GM12875 (cell line): Measurements from ENCODE around the gene KCNA10.

Experiments used
- H3K4me3 ChIP-seq: one replicate; pipeline ENCODE4 v1.5.1; 2011; ENCODE audit warnings: low read depth, low read length, control low read depth
- TF ChIP-seq, protein P1 (sequence below): IDR thresholded peaks from 2 replicates; pipeline ENCODE4 v1.5.1; 2011; ENCODE audit warnings: low read depth, mild to moderate bottlenecking, control low read depth, inconsistent platforms, low read length, moderate library complexity, borderline replicate concordance; ENCODE audit not compliant: insufficient read depth

The KCNA10 gene

GRCh38 chr1:110498270-110498669, 20.7 kb downstream of the KCNA10 start:
- TF ChIP-seq, protein P1, sequence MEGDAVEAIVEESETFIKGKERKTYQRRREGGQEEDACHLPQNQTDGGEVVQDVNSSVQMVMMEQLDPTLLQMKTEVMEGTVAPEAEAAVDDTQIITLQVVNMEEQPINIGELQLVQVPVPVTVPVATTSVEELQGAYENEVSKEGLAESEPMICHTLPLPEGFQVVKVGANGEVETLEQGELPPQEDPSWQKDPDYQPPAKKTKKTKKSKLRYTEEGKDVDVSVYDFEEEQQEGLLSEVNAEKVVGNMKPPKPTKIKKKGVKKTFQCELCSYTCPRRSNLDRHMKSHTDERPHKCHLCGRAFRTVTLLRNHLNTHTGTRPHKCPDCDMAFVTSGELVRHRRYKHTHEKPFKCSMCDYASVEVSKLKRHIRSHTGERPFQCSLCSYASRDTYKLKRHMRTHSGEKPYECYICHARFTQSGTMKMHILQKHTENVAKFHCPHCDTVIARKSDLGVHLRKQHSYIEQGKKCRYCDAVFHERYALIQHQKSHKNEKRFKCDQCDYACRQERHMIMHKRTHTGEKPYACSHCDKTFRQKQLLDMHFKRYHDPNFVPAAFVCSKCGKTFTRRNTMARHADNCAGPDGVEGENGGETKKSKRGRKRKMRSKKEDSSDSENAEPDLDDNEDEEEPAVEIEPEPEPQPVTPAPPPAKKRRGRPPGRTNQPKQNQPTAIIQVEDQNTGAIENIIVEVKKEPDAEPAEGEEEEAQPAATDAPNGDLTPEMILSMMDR = no peak
- H3K4me3 ChIP-seq = no peak overlapping the region

DNA sequence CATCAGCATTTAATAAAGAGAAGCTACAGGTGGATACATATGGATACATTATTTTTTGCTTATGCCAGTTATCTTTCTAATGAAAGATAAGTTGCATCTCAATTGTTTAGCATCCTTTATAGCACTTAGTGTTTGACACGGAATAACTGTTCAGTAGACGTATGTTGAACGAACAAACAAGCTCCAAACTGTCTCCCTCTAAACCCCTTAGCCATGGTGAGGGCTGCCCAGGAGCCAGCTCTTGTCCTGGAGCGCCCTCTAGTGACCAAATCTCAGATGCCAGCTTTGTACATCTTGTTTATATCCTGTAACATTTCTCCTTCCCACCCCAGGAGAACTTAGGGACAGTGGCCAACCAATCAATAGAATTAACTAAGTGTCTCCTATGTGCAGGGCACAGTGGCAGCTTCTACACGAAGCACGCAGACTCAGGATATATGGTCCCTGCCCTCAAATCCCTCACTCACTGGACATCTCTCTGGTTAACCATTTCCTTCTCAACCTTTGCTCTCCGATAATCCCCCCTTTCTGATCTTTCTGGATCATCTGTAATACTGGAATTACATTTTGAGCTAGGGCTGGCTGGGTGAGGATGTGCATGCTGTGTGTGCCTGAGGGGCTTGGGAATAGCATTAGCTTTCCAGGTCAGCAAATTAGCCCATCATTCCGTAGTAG, 22.9 kb downstream of the KCNA10 start:
- TF ChIP-seq, protein P1 = peak; percentile 87
- no peak overlapping the region for H3K4me3 ChIP-seq

GRCh38 chr1:110494522-110495406, 24.2 kb downstream of the KCNA10 start:
- TF ChIP-seq, protein P1 = no peak
- no peak overlapping the region for H3K4me3 ChIP-seq

DNA sequence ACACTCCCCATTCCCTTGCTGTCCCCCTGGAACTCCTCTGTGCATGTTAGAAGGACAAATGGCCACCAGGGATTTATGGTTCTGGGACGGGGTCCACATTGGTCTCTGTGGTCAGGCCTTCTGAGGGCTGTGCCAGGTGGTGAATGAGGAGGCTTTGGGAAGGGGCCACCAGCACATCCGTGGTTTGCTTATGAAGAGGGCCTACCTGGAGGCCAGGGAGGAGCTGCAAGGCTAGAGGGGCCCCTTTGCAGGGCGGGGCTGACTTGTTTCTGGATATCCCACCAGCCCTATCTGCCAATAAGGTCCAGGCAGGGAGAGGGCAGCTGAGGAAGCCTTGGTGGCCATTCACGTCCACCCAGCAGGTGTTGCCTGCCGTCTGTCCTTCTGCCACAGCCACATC, 24.9 kb downstream of the KCNA10 start:
- H3K4me3 ChIP-seq = no peak overlapping the region
- TF ChIP-seq, protein P1 = no peak

DNA sequence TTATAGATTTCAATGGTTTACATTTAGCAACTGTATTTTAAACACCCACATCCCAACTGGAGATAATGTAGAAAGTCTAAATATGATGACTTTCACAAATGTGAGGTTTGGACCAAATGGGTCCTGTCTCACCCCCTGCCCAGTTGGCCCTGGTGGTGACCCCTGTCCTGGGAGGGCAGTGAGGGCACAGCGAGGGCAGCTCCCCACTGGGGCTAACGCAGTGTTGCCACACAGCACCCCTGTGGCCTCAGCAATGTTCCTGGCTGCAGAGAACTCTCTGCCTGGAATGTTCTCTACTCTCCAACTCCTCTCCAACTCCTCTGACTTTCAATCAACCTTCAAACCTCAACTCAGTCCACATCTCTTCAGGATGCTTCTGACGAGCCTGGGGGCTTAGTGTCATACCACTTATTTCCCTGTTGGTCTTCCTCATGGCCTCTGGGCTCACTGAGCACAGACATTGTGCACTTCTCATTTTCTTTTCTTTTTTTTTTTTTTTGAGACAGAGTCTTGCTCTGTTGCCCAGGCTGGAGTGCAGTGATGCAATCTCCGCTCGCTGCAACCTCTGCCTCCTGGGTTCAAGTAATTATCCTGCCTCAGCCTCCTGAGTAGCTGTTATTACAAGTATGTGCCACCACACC, 25.8 kb downstream of the KCNA10 start:
- H3K4me3 ChIP-seq = no peak overlapping the region
- TF ChIP-seq, protein P1 = no peak

DNA sequence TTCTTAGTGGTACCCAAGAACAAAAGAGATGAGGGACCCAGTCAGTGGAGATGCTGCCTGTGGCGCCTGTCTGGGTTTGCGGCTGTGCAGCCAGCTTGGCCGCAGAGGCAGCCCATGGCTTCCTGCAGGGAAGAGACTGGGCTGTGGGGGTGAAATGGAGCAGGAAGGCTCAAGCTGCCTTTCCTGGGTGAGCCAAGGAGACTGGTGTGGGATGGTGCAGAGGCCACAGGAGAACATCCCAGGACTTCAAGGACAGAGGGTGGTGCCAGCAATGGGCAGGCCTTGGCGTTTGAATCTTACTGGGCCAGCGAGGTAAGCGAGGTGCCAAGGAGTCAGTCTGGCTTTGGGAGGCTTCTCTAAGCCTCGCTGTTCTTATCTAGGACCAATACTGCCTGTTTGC, 26.4 kb downstream of the KCNA10 start:
- TF ChIP-seq, protein P1 = no peak
- H3K4me3 ChIP-seq = no peak overlapping the region
